HFF-Myc (cell line): ENCODE data around the gene FNDC3B.

ENCODE experiments used
- DNase-seq: peaks from one replicate; pipeline ENCODE4 v3.0.0-alpha.2; 2011; ENCODE audit warnings: low read depth; ENCODE audit errors: extremely low read depth
- H3K4me3 ChIP-seq: replicated peaks from 2 replicates; pipeline ENCODE4 v1.5.1; 2011; ENCODE audit warnings: low read depth, mild to moderate bottlenecking, control low read depth, low read length
- CTCF ChIP-seq: IDR thresholded peaks from 2 replicates; pipeline ENCODE4 v1.5.1; 2012; ENCODE audit warnings: mild to moderate bottlenecking, low read depth, low read length, control low read depth; ENCODE audit errors: missing control alignments

FNDC3B gene

DNA sequence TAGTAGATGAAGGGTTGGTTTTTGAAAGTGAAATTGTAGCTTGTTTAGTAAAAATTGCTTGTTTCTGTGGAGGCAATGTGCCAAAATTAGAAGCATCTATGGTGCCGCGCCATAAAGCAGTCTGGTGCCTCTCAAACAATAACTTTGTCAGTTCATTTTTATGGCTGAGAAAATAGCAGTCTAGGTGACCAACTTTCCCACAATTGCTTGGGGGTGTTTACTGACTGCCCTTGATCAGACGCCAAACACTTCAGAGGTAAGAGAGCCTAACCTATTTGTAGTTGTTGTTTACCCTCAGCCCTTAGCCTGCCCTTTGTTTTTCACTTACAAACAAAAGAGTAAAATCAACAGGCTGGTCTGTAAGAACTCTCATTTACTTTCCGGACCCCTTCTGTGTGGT, 174.5 kb downstream of the FNDC3B start:
- H3K4me3 ChIP-seq = no peak overlapping the region
- no peak for TF ChIP-seq CTCF

GRCh38 chr3:172216267-172216666, 176.9 kb downstream of the FNDC3B start:
- no peak for TF ChIP-seq CTCF
- no peak overlapping the region for H3K4me3 ChIP-seq
- DNase-seq = no peak

More for the DNA sequence above, 174.5 kb downstream of the FNDC3B start:
- DNase-seq = no peak

- no peak for DNase-seq
- no peak overlapping the region for H3K4me3 ChIP-seq
- TF ChIP-seq CTCF = no peak
Observed at GRCh38 chr3:172216911-172217310, 177.5 kb downstream of the FNDC3B start.

DNA sequence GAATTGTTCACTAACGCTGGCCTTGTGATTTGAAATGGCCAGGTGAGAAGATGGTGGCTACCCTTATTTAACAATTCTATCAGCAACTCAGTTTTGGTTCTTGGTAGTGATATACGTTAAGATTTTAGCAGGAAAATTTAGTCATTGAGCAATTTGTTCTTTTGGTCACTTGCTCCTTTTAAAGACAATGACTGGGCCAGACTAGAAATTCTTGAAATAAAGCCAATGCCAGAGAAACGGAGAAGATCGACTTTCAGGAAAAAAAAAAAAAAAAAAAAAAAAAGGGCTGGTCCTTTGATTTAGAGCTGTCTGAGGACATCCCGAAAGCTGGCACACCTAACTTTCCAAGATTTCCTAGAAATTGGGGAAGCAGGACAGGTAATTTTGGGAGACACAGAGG, 178.5 kb downstream of the FNDC3B start:
- no peak for DNase-seq
- H3K4me3 ChIP-seq = no peak overlapping the region
- TF ChIP-seq CTCF = no peak

GRCh38 chr3:172218350-172219323, 179.3 kb downstream of the FNDC3B start:
- TF ChIP-seq CTCF = no peak
- H3K4me3 ChIP-seq = no peak overlapping the region
- no peak for DNase-seq

DNA sequence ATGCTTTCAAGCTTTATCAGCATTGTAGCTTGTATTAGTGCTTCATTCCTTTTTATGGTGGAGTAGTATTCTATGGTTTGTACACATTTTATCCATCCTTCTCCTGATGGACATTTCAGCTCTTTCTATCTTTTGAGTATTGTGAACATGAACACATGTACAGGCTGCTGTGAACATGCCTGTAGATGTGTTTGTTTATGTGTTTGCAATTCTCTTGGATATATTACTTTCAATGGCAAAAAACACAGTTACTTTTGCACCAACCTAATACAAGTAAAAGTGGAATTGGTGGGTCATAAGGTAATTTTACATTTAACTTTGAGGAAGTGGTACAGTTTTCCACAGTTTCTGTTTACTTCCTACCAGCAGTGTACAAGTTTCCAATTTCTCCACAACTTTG, 180.4 kb downstream of the FNDC3B start:
- no peak for TF ChIP-seq CTCF
- DNase-seq = no peak
- no peak overlapping the region for H3K4me3 ChIP-seq
